Brain pericyte (primary cell): ENCODE results near the gene PIK3R4.

Experiments used
- DNase-seq: peaks from one replicate; pipeline ENCODE4 v3.0.0-alpha.2; 2012; ENCODE audit warnings: low read depth, low spot score

Gene PIK3R4

GRCh38 chr3:130640027-130640426, 106.6 kb downstream of the PIK3R4 start:
- DNase-seq, result no peak

- DNase-seq, result no peak
Observed at GRCh38 chr3:130636480-130637234, 110.0 kb downstream of the PIK3R4 start.

GRCh38 chr3:130635978-130636377, 110.7 kb downstream of the PIK3R4 start:
- no peak for DNase-seq

- DNase-seq, result no peak
Observed at GRCh38 chr3:130635285-130635684, 111.3 kb downstream of the PIK3R4 start.
